ENCODE data around the gene RAB24. TPM values are rescaled to one million over a fixed set of nuclear protein-coding genes. Genes with fewer than 3 reads are reported as not detected.
"Not testable (repeated sequence)": the region's sequence is repeated elsewhere in the genome, so short reads cannot be mapped to it uniquely, and the experiment has no call there.

Gene RAB24
- polyA plus RNA-seq, 1 donor (not counting 4 experiments of a cell fraction or from before 2014, with no cell fraction given), result 22.4 TPM

GRCh38 chr5:177306674-177307543 lies 3.4 kb upstream of the RAB24 start:
- H3K79me2 ChIP-seq (ENCODE audit: control insufficient read depth, insufficient read depth, low read length), result peaks cover 21% of the 10 kb centered on the region
- no peaks in the 10 kb centered on the region for H3K27me3 ChIP-seq (ENCODE audit: control insufficient read depth, extremely low read depth, insufficient read depth, low read length)
- no peaks in the 10 kb centered on the region for H3K9me3 ChIP-seq (ENCODE audit: control insufficient read depth, low read depth, low read length)
- H3K4me2 ChIP-seq (ENCODE audit: control insufficient read depth, extremely low read depth, insufficient read depth, low read depth, low read length), result no peak overlapping the region
- H4K20me1 ChIP-seq (ENCODE audit: control insufficient read depth, extremely low read depth, insufficient read depth, low read length), result peaks cover 6% of the 10 kb centered on the region
- peaks cover 5 to 21% of the 10 kb centered on the region in 2 experiments for H3K36me3 ChIP-seq (ENCODE audit: control insufficient read depth in 2 of 2, extremely low read depth in 1 of 2, insufficient read depth in 2 of 2, low read length in 2 of 2)
- FAIRE-seq (no peak), DNase-seq (ENCODE audit: low read depth, low spot score) (no peak)
- no peak overlapping the region for H2AFZ ChIP-seq (ENCODE audit: control insufficient read depth, low read length)
- H3K27ac ChIP-seq (ENCODE audit: control insufficient read depth, insufficient read depth, low read length), result peak overlapping the region; percentile 21
- H3K4me1 ChIP-seq (ENCODE audit: control insufficient read depth, extremely low read depth, insufficient read depth, low read length), result peaks cover 37% of the 10 kb centered on the region
- no peak overlapping the region for H3K9ac ChIP-seq (ENCODE audit: control insufficient read depth, extremely low read depth, insufficient read depth, low read length)
- dilution Hi-C loops (cut with MboI; ENCODE audit: extremely low pct_ligation_motif_present, low sequenced_read_pairs), result no loop called here
- no peak overlapping the region for H3K4me3 ChIP-seq (ENCODE audit: control insufficient read depth in 2 of 3, extremely low read depth in 1 of 3, insufficient read depth in 2 of 3, low read depth in 1 of 3, low read length in 3 of 3)
- TF ChIP-seq, protein P1, sequence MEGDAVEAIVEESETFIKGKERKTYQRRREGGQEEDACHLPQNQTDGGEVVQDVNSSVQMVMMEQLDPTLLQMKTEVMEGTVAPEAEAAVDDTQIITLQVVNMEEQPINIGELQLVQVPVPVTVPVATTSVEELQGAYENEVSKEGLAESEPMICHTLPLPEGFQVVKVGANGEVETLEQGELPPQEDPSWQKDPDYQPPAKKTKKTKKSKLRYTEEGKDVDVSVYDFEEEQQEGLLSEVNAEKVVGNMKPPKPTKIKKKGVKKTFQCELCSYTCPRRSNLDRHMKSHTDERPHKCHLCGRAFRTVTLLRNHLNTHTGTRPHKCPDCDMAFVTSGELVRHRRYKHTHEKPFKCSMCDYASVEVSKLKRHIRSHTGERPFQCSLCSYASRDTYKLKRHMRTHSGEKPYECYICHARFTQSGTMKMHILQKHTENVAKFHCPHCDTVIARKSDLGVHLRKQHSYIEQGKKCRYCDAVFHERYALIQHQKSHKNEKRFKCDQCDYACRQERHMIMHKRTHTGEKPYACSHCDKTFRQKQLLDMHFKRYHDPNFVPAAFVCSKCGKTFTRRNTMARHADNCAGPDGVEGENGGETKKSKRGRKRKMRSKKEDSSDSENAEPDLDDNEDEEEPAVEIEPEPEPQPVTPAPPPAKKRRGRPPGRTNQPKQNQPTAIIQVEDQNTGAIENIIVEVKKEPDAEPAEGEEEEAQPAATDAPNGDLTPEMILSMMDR (optimal IDR thresholded peaks at IDR 0.05 in 1 of 3, IDR thresholded peaks at IDR 0.05 in 1 of 3, conservative IDR thresholded peaks at IDR 0.05 in 1 of 3; ENCODE audit: extremely low read depth in 1 of 3, insufficient read depth in 2 of 3, low read length in 3 of 3), result no peak
- no peak for TF ChIP-seq EZH2 (IDR thresholded peaks at IDR 0.05; ENCODE audit: low read length)
- H3K9me1 ChIP-seq (ENCODE audit: control insufficient read depth, extremely low read depth, insufficient read depth, low read length), result no peaks in the 10 kb centered on the region

DNA sequence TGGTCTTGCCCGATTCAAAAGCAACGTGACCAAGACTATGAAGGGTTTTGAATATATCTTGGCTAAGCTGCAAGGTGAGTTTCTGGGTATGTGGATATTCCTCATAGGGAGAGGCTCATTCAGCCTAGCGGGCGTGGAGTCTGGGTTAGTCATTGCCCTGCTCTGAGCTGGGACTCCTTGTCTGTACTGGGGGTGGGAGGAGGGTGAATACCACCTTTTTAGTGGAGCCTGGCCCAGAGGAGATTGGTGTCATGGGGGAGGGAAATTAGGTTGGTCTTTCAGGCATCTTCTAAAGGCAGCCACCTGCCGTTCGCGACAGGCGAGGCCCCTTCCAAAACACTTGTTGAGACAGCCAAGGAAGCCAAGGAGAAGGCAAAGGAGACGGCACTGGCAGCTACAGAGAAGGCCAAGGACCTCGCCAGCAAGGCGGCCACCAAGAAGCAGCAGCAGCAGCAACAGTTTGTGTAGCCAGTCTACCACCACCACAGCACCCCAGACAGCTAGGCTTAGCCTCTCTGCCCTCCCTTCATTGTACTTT lies 2.7 kb upstream of the RAB24 start:
- DNase-seq (ENCODE audit: low read depth, low spot score); H4K20me1 ChIP-seq (ENCODE audit: control insufficient read depth, extremely low read depth, insufficient read depth, low read length); H3K9me3 ChIP-seq (ENCODE audit: control insufficient read depth, low read depth, low read length); H2AFZ ChIP-seq (ENCODE audit: control insufficient read depth, low read length); H3K27me3 ChIP-seq (ENCODE audit: control insufficient read depth, extremely low read depth, insufficient read depth, low read length); H3K4me2 ChIP-seq (ENCODE audit: control insufficient read depth, extremely low read depth, insufficient read depth, low read depth, low read length); dilution Hi-C loops (cut with MboI; ENCODE audit: extremely low pct_ligation_motif_present, low sequenced_read_pairs); H3K4me3 ChIP-seq (ENCODE audit: control insufficient read depth in 2 of 3, extremely low read depth in 1 of 3, insufficient read depth in 2 of 3, low read depth in 1 of 3, low read length in 3 of 3); H3K9me1 ChIP-seq (ENCODE audit: control insufficient read depth, extremely low read depth, insufficient read depth, low read length); FAIRE-seq: not testable (repeated sequence)
- Histone ChIP-seq H3K27ac (ENCODE audit: control insufficient read depth, insufficient read depth, low read length) (peak overlapping the region; percentile 21), H3K4me1 (ENCODE audit: control insufficient read depth, extremely low read depth, insufficient read depth, low read length) (peaks cover 40% of the 10 kb centered on the region), H3K36me3 (ENCODE audit: control insufficient read depth in 2 of 2, extremely low read depth in 1 of 2, insufficient read depth in 2 of 2, low read length in 2 of 2) (peaks cover 5 to 21% of the 10 kb centered on the region in 2 experiments), H3K9ac (ENCODE audit: control insufficient read depth, extremely low read depth, insufficient read depth, low read length) (peak overlapping the region; percentile 6), H3K79me2 (ENCODE audit: control insufficient read depth, insufficient read depth, low read length) (peaks cover 21% of the 10 kb centered on the region)
